ENCODE measurements around the gene PLEKHO2. TPM values are rescaled to one million over a fixed set of nuclear protein-coding genes. Genes with fewer than 3 reads are reported as not detected.

Gene PLEKHO2
- total and polyA plus RNA-seq, 2 donors (not counting 3 experiments of a cell fraction or from before 2014, with no cell fraction given): 21.9 to 24.9 TPM

DNA sequence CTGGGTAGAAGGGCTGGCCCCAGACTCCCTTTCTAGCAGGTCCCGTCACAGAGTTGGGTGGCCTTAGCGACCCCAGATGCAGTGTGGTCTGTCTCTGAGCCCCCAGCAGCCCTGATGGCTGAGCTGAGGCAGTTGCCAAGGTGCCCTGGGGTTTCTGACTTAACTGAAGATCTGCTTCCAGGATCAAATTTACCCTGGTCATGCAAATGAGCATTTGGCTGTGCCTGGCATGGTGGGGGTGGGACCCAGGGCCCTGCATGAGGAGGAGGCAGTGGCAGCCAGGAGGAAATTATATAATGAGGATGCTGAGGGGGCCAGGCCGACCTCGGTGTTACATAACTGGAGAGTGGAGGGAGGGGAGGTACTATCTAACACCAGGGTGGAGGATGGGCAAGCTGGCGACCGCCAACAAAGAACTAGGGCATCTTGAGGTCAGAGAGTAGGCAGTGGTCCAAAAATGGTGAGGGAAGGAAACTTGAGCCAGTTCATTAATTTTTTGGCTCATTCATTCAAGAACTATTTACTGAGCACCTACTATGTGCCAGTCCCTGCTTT is 16.4 kb downstream of the PLEKHO2 start:
- no peak for FAIRE-seq
- H2AFZ ChIP-seq (ENCODE audit: low read depth, low read length): no peak overlapping the region
- H3K27ac ChIP-seq (ENCODE audit: insufficient read depth, low read depth, low read length): no peak overlapping the region
- no peak for DNase-seq (ENCODE audit: low read depth, low spot score)
- H3K79me2 ChIP-seq (ENCODE audit: control insufficient read depth, insufficient read depth, low read length): peaks cover 18% of the 10 kb centered on the region
- no peaks in the 10 kb centered on the region for H3K9me1 ChIP-seq (replicated peaks; ENCODE audit: control insufficient read depth, extremely low read depth, insufficient read depth, low read length)
- peaks cover 29% of the 10 kb centered on the region for H3K4me1 ChIP-seq (ENCODE audit: control insufficient read depth, extremely low read depth, insufficient read depth, low read length)
- no peaks in the 10 kb centered on the region for H3K27me3 ChIP-seq (ENCODE audit: control insufficient read depth in 2 of 2, insufficient read depth in 2 of 2, low read length in 2 of 2)
- H3K4me2 ChIP-seq (ENCODE audit: insufficient read depth, low read length): no peak overlapping the region
- no peak for TF ChIP-seq FOS (IDR thresholded peaks at IDR 0.05; ENCODE audit: borderline replicate concordance, insufficient read depth, low read length)
- TF ChIP-seq POLR2A (IDR thresholded peaks at IDR 0.05; ENCODE audit: low read depth, low read length): no peak
- TF ChIP-seq JUN (IDR thresholded peaks at IDR 0.05; ENCODE audit: borderline replicate concordance, insufficient read depth, insufficient read length, low read depth): no peak
- TF ChIP-seq EZH2 (IDR thresholded peaks at IDR 0.05; ENCODE audit: borderline replicate concordance, low read depth, low read length, severe bottlenecking): no peak
- H3K9me3 ChIP-seq (replicated peaks; ENCODE audit: control insufficient read depth, insufficient read depth, low read length): no peaks in the 10 kb centered on the region
- H4K20me1 ChIP-seq (replicated peaks; ENCODE audit: control insufficient read depth, extremely low read depth, insufficient read depth, low read length): no peaks in the 10 kb centered on the region
- no peak overlapping the region for H3K4me3 ChIP-seq (replicated peaks in 1 of 3; ENCODE audit: insufficient read depth in 1 of 3, low read depth in 1 of 3, low read length in 3 of 3)
- CTCF ChIA-PET: interaction anchor here (1.7 to 2.5 kb wide), 3 partner anchors 8 to 47 kb away, joined by 4 to 15 read pairs (median 5); no protein-coding TSS in a partner anchor
- no TSS peak for BruUV-seq (replicated peaks)
- POLR2A ChIA-PET: interaction anchor here (0.8 kb wide), 1 partner anchor 17 kb away, joined by 3 read pairs; no protein-coding TSS in a partner anchor
- H3K36me3 ChIP-seq (ENCODE audit: control insufficient read depth in 2 of 2, extremely low read depth in 1 of 2, insufficient read depth in 2 of 2, low read length in 2 of 2): peaks cover 6 to 34% of the 10 kb centered on the region in 2 experiments
- intact Hi-C loops (cut with micrococcal nuclease): loop anchor here (2.0 to 5.0 kb wide), 2 partner anchors 15 to 34 kb away; no protein-coding TSS in a partner anchor
- no peak overlapping the region for H3K9ac ChIP-seq (replicated peaks; ENCODE audit: extremely low read depth, insufficient read depth, low read length)
- dilution Hi-C loops (cut with MboI; ENCODE audit: extremely low pct_ligation_motif_present, low sequenced_read_pairs): no loop called here

DNA sequence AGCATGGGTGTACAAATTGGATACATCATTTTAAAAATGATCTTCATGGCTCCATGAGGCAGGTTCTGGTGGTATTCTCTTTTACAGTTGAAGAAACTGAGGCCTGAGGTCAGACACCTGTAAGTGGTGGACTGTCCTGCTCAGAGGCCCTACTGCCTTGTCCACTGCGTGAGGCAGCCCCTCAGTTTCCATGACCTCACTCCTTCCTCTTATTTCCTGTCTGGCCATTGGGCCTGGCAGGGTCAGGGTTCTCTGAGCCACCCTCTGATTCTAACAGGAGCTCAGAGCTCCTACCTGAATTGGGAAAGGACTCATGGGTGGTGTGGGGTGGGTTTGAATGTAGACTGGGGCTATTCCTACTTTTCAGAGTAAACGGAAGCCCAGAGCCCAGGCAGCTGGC is 17.5 kb downstream of the PLEKHO2 start:
- Histone ChIP-seq H3K4me2 (ENCODE audit: insufficient read depth, low read length) (no peak overlapping the region), H3K9ac (replicated peaks; ENCODE audit: extremely low read depth, insufficient read depth, low read length) (no peak overlapping the region), H3K4me1 (ENCODE audit: control insufficient read depth, extremely low read depth, insufficient read depth, low read length) (peaks cover 23% of the 10 kb centered on the region), H4K20me1 (replicated peaks; ENCODE audit: control insufficient read depth, extremely low read depth, insufficient read depth, low read length) (no peaks in the 10 kb centered on the region), H2AFZ (ENCODE audit: low read depth, low read length) (no peak overlapping the region), H3K27ac (ENCODE audit: insufficient read depth, low read depth, low read length) (peak overlapping the region; percentile 1), H3K27me3 (ENCODE audit: control insufficient read depth in 2 of 2, insufficient read depth in 2 of 2, low read length in 2 of 2) (no peaks in the 10 kb centered on the region), H3K79me2 (ENCODE audit: control insufficient read depth, insufficient read depth, low read length) (peaks cover 16% of the 10 kb centered on the region), H3K9me1 (replicated peaks; ENCODE audit: control insufficient read depth, extremely low read depth, insufficient read depth, low read length) (no peaks in the 10 kb centered on the region), H3K9me3 (replicated peaks; ENCODE audit: control insufficient read depth, insufficient read depth, low read length) (no peaks in the 10 kb centered on the region), H3K4me3 (replicated peaks in 1 of 3; ENCODE audit: insufficient read depth in 1 of 3, low read depth in 1 of 3, low read length in 3 of 3) (no peak overlapping the region), H3K36me3 (ENCODE audit: control insufficient read depth in 2 of 2, extremely low read depth in 1 of 2, insufficient read depth in 2 of 2, low read length in 2 of 2) (peaks cover 6 to 37% of the 10 kb centered on the region in 2 experiments)
- ChIA-PET CTCF (interaction anchor here (0.5 kb wide), 1 partner anchor 22 kb away, joined by 4 read pairs; no protein-coding TSS in a partner anchor), POLR2A (no interaction called here)
- DNase-seq (ENCODE audit: low read depth, low spot score) (no peak), FAIRE-seq (no peak)
- no peak for TF ChIP-seq MAX (IDR thresholded peaks at IDR 0.05; ENCODE audit: insufficient read depth, insufficient read length)
- TF ChIP-seq FOS (IDR thresholded peaks at IDR 0.05; ENCODE audit: borderline replicate concordance, insufficient read depth, low read length): no peak
- TF ChIP-seq POLR2A (IDR thresholded peaks at IDR 0.05; ENCODE audit: low read depth, low read length): no peak
- TF ChIP-seq GATA2 (IDR thresholded peaks at IDR 0.05; ENCODE audit: insufficient read depth, insufficient read length, low read depth, low read length): no peak
- no peak for TF ChIP-seq CTCF (IDR thresholded peaks at IDR 0.05; ENCODE audit: extremely low read depth in 1 of 2, insufficient read depth in 1 of 2, low read depth in 1 of 2, low read length in 2 of 2)
- TF ChIP-seq POLR2AphosphoS5 (IDR thresholded peaks at IDR 0.05; ENCODE audit: insufficient read depth, low read depth, low read length): no peak
- TF ChIP-seq JUN (IDR thresholded peaks at IDR 0.05; ENCODE audit: borderline replicate concordance, insufficient read depth, insufficient read length, low read depth): no peak
- TF ChIP-seq EZH2 (IDR thresholded peaks at IDR 0.05; ENCODE audit: borderline replicate concordance, low read depth, low read length, severe bottlenecking): no peak
- no peak for TF ChIP-seq MYC (IDR thresholded peaks at IDR 0.05; ENCODE audit: low read depth, low read length)
- dilution Hi-C loops (cut with MboI; ENCODE audit: extremely low pct_ligation_motif_present, low sequenced_read_pairs): no loop called here
- intact Hi-C loops (cut with micrococcal nuclease): loop anchor here (2.0 to 5.0 kb wide), 2 partner anchors 16 to 33 kb away; no protein-coding TSS in a partner anchor
- BruUV-seq (replicated peaks): no TSS peak
